Middle frontal gyrus (tissue), 1 donor: ENCODE data around the gene SCP2D1.

Experiments
- DNase-seq: peaks from one replicate; pipeline ENCODE4 v3.0.0-alpha.2; 2015; ENCODE audit warnings: low spot score; ENCODE audit errors: extremely low spot score

The SCP2D1 gene

GRCh38 chr20:18811904-18812303 lies 1.7 kb upstream of the SCP2D1 start:
- no peak for DNase-seq

GRCh38 chr20:18815194-18815942 lies 1.8 kb downstream of the SCP2D1 start:
- no peak for DNase-seq

- DNase-seq = no peak
Measured at GRCh38 chr20:18822832-18823231, 9.2 kb downstream of the SCP2D1 start.

- no peak for DNase-seq
Measured at GRCh38 chr20:18831830-18832499, 18.4 kb downstream of the SCP2D1 start.

- no peak for DNase-seq
Measured at GRCh38 chr20:18832546-18833200, 19.1 kb downstream of the SCP2D1 start.

GRCh38 chr20:18835466-18836256 lies 22.1 kb downstream of the SCP2D1 start:
- no peak for DNase-seq

DNA sequence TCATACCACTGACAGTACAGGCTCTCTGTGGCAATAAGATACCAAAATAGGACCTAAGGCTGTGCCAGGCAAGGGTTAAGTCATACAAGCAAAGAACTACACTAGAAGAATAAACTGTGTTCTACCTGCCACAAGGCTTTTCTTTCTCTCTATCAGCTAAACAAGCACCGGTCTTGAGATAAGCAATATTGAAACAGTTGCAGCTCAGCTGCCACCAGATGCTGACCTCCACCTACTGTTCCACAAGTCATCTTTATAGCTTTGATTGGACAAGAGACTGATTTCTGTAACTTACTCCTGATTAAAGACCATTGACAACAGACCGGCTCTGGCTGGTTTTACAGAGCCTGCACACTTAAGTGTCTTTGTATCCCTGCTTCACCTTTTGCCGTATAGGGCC lies 24.1 kb downstream of the SCP2D1 start:
- no peak for DNase-seq

GRCh38 chr20:18839507-18840247 lies 26.1 kb downstream of the SCP2D1 start:
- no peak for DNase-seq

GRCh38 chr20:18840248-18840645 lies 26.7 kb downstream of the SCP2D1 start:
- no peak for DNase-seq

GRCh38 chr20:18845017-18845416 lies 31.4 kb downstream of the SCP2D1 start:
- DNase-seq = no peak

DNA sequence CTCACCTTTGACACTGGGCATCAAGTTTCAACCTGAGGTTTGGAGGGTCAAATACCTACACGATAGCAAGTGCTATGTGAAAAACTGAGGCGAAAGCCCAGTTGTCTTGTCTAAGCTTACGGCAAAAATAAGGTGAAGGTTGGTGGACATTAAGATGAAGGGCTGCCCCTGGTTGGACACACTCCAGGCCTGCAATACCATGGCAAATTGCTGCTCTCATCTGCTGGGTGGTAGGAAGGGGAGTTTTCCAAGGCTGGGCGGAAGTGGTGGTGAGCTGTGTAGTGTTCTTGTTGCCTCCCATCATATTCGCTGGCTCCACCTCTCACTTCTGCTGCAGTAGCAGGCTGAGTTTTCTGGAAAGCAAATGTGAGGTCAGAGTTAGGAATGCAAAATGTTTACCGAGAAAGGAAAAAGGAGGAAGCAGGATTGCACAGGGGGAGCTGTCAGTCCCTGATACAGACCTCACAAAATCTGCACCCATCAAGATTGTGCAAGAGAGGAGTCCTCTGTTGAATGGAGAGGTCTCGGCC lies 33.7 kb downstream of the SCP2D1 start:
- DNase-seq = no peak

DNA sequence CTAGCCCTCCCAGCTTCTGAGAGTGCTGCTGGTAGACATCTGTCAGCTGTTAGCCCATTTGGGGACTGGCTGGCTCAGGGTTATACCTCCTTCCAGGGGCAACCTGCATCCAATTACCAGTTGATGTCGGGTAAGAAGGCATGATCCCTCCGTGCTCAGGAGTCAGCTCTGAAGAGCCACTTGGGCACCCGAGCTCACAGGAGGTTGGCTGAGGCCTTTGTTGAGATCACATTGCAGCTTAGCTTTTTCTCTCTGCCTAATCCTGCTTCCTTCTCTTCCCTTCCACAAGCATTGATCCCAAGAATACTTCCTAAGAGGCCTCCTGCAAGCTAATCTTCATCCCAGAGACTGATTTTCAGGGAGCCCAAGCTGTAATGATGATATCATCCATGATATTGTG lies 35.5 kb downstream of the SCP2D1 start:
- no peak for DNase-seq

- DNase-seq = no peak
Measured at GRCh38 chr20:18851629-18852028, 38.0 kb downstream of the SCP2D1 start.

GRCh38 chr20:18852318-18852717 lies 38.7 kb downstream of the SCP2D1 start:
- DNase-seq = no peak

GRCh38 chr20:18853216-18853615 lies 39.6 kb downstream of the SCP2D1 start:
- no peak for DNase-seq

- no peak for DNase-seq
Measured at GRCh38 chr20:18853946-18854646, 40.5 kb downstream of the SCP2D1 start.

DNA sequence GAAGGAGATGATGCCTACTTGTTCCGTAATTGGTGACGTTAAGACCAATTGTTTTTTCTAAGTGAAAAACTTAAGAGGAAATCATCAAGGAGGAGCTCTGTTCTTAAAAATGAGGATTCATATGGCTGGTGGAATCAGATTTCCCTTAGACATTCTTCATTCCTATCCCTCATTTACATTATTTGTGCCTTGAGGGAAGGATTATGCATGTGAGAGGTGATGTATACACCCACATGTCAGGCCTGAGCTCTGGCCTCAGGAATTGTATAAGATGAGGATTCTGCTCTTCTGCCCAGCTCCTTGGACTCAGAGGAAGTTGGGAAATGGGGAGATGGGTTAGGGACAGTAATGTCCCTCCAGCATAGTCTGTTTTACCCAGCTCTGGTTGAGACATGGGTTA lies 42.3 kb downstream of the SCP2D1 start:
- no peak for DNase-seq

- no peak for DNase-seq
Measured at GRCh38 chr20:18856873-18857272, 43.3 kb downstream of the SCP2D1 start.

GRCh38 chr20:18857640-18858039 lies 44.1 kb downstream of the SCP2D1 start:
- DNase-seq = no peak

GRCh38 chr20:18858816-18859215 lies 45.2 kb downstream of the SCP2D1 start:
- DNase-seq = no peak
